HepG2 (cell line): ENCODE data around the gene VDAC1.

Experiments
- CHD2 ChIP-seq: IDR thresholded peaks from 2 replicates; pipeline ENCODE4 v1.6.1; 2011; ENCODE audit warnings: low read depth, low read length, improper control_type of control experiment
- CTCF ChIP-seq: sonication (generic); formaldehyde crosslinking; IDR thresholded peaks from 2 replicates; pipeline ENCODE4 v1.5.0; 2020; ENCODE audit warnings: mild to moderate bottlenecking, missing genetic modification reagents, moderate library complexity
- FOSL2 ChIP-seq: sonication (generic); formaldehyde crosslinking; IDR thresholded peaks from 2 replicates; pipeline ENCODE4 v1.4.0; 2020; ENCODE audit warnings: missing genetic modification reagents
- JUNB ChIP-seq: sonication (generic); formaldehyde crosslinking; IDR thresholded peaks from 2 replicates; pipeline ENCODE4 v1.8.0; 2022; ENCODE audit warnings: missing genetic modification reagents, mild to moderate bottlenecking, borderline replicate concordance
- MEIS2 ChIP-seq: sonication (generic); formaldehyde crosslinking; IDR thresholded peaks from 2 replicates; pipeline ENCODE4 v1.9.0; 2021; ENCODE audit warnings: mild to moderate bottlenecking, missing genetic modification reagents
- NPAS2 ChIP-seq: sonication (generic); formaldehyde crosslinking; IDR thresholded peaks from 2 replicates; pipeline ENCODE4 v1.8.0; 2022; ENCODE audit warnings: mild to moderate bottlenecking, missing genetic modification reagents, borderline replicate concordance
- NR1H2 ChIP-seq: sonication (generic); formaldehyde crosslinking; IDR thresholded peaks from 2 replicates; pipeline ENCODE4 v1.8.1; 2022; ENCODE audit warnings: low read depth, missing genetic modification reagents, borderline replicate concordance
- PAF1 ChIP-seq: IDR thresholded peaks from 2 replicates; pipeline ENCODE4 v1.6.1; 2016; ENCODE audit warnings: missing genetic modification reagents, missing compliant biosample characterization
- RFX1 ChIP-seq: fragments of 450-650 bp; IDR thresholded peaks from 2 replicates; pipeline ENCODE4 v1.6.1; 2017
- ZNF274 ChIP-seq: sonication (generic); formaldehyde crosslinking; IDR thresholded peaks from 2 replicates; pipeline ENCODE4 v1.5.1; 2020; ENCODE audit warnings: mild to moderate bottlenecking, missing genetic modification reagents
- ZNF629 ChIP-seq: sonication (generic); formaldehyde crosslinking; conservative IDR thresholded peaks from 2 replicates; pipeline ENCODE4 v1.5.0; 2020; ENCODE audit warnings: missing genetic modification reagents
- TF ChIP-seq, protein P1 (sequence below): IDR thresholded peaks from 2 replicates; pipeline ENCODE4 v1.6.1; 2012; ENCODE audit warnings: inconsistent platforms
- TF ChIP-seq, protein P2 (sequence below): IDR thresholded peaks from 2 replicates; pipeline ENCODE4 v1.6.1; 2016; ENCODE audit warnings: control low read depth

DNA sequence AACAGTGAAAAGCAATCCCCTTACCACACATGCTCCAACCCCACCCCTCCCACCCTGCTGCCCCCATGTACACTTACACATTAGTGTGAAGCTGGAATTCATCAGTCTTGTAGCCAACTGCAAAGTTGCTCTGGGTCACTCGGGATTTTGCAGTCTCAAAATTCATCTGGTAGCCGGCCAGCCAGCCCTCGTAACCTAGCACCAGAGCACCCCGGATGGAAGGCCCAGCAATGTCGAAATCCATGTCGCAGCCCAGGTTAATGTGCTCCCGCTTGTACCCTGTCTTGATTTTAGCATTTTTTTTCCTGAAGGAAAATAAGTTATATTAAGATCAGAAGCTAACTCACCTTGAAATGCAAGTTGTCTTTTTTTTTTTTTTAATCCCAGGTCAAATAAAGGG, 24.1 kb downstream of the VDAC1 start:
- no peak for TF ChIP-seq RFX1
- no peak for TF ChIP-seq ZNF274 (CRISPR knock-in tag)
- TF ChIP-seq CHD2: no peak
- TF ChIP-seq CTCF: no peak
- no peak for TF ChIP-seq NPAS2
- TF ChIP-seq PAF1 (CRISPR knock-in tag): no peak
- no peak for TF ChIP-seq FOSL2 (CRISPR knock-in tag)
- TF ChIP-seq, protein P1, sequence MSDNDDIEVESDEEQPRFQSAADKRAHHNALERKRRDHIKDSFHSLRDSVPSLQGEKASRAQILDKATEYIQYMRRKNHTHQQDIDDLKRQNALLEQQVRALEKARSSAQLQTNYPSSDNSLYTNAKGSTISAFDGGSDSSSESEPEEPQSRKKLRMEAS: no peak
- TF ChIP-seq ZNF629 (CRISPR knock-in tag): no peak
- TF ChIP-seq JUNB (CRISPR knock-in tag): no peak
- no peak for TF ChIP-seq NR1H2 (CRISPR knock-in tag)
- TF ChIP-seq MEIS2: no peak
- TF ChIP-seq, protein P2, sequence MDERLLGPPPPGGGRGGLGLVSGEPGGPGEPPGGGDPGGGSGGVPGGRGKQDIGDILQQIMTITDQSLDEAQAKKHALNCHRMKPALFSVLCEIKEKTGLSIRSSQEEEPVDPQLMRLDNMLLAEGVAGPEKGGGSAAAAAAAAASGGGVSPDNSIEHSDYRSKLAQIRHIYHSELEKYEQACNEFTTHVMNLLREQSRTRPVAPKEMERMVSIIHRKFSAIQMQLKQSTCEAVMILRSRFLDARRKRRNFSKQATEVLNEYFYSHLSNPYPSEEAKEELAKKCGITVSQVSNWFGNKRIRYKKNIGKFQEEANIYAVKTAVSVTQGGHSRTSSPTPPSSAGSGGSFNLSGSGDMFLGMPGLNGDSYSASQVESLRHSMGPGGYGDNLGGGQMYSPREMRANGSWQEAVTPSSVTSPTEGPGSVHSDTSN (CRISPR knock-in tag): no peak
